GM18520 (cell line): Measurements from ENCODE around the gene ZNF428.
"Not testable (repeated sequence)": the region's sequence is repeated elsewhere in the genome, so short reads cannot be mapped to it uniquely, and the experiment has no call there.

Experiments
- ATAC-seq: cut with Tn5 transposase; IDR thresholded peaks from one replicate; pipeline ENCODE4 v1.9.1; 2021; ENCODE audit not compliant: unreplicated experiment

Gene ZNF428

GRCh38 chr19:43595605-43595998, 23.8 kb downstream of the ZNF428 start:
- ATAC-seq, result no peak

- ATAC-seq, result no peak
Measured at GRCh38 chr19:43594710-43595604, 24.5 kb downstream of the ZNF428 start.

- no peak for ATAC-seq
Measured at GRCh38 chr19:43594081-43594697, 25.2 kb downstream of the ZNF428 start.

GRCh38 chr19:43592800-43593350, 26.6 kb downstream of the ZNF428 start:
- no peak for ATAC-seq

- no peak for ATAC-seq
Measured at GRCh38 chr19:43591904-43592772, 27.3 kb downstream of the ZNF428 start.

- ATAC-seq, result no peak
Measured at GRCh38 chr19:43589678-43590077, 29.8 kb downstream of the ZNF428 start.

- no peak for ATAC-seq
Measured at GRCh38 chr19:43589277-43589676, 30.2 kb downstream of the ZNF428 start.

GRCh38 chr19:43587029-43587428, 32.4 kb downstream of the ZNF428 start:
- not testable (repeated sequence) for ATAC-seq

- ATAC-seq, result no peak
Measured at GRCh38 chr19:43586346-43586745, 33.1 kb downstream of the ZNF428 start.

- ATAC-seq, result no peak
Measured at GRCh38 chr19:43584484-43584883, 34.9 kb downstream of the ZNF428 start.

GRCh38 chr19:43582495-43582894, 36.9 kb downstream of the ZNF428 start:
- ATAC-seq, result no peak

- ATAC-seq, result no peak
Measured at GRCh38 chr19:43581467-43581866, 38.0 kb downstream of the ZNF428 start.

- no peak for ATAC-seq
Measured at GRCh38 chr19:43578787-43579186, 40.6 kb downstream of the ZNF428 start.

- ATAC-seq, result no peak
Measured at GRCh38 chr19:43575955-43576878, 43.2 kb downstream of the ZNF428 start.

GRCh38 chr19:43575156-43575950, 44.1 kb downstream of the ZNF428 start, which contains the start of the genes PINLYP and XRCC1:
Gene PINLYP (plus strand): TSS chr19:43575801. CDS start chr19:43577192, 1,391 bp downstream.
Gene XRCC1 (minus strand): TSS chr19:43575527. CDS start chr19:43575458, 69 bp downstream.
- peak; percentile 96 for ATAC-seq

GRCh38 chr19:43574424-43575155, 44.8 kb downstream of the ZNF428 start:
- ATAC-seq, result no peak

GRCh38 chr19:43572171-43572588, 47.2 kb downstream of the ZNF428 start:
- no peak for ATAC-seq

- no peak for ATAC-seq
Measured at GRCh38 chr19:43570174-43570791, 49.1 kb downstream of the ZNF428 start.
